Stimulated activated naive CD4-positive, alpha-beta T cell treated with Interleukin-2 at 50 U/mL for 16 hours (primary cell): ENCODE data around the gene PALMD.

Source experiments
- DNase-seq: peaks from one replicate; lab custom pipeline; 2025; lab: John Stamatoyannopoulos, UW

The PALMD gene

GRCh38 chr1:99697580-99697979, 51.7 kb downstream of the PALMD start:
- no peak for DNase-seq

GRCh38 chr1:99700020-99700419, 54.1 kb downstream of the PALMD start:
- no peak for DNase-seq

GRCh38 chr1:99702221-99702620, 56.3 kb downstream of the PALMD start:
- DNase-seq = no peak

- no peak for DNase-seq
Measured at GRCh38 chr1:99704356-99704816, 58.5 kb downstream of the PALMD start.

GRCh38 chr1:99705385-99705784, 59.5 kb downstream of the PALMD start:
- no peak for DNase-seq

- DNase-seq = peak; percentile 11
Measured at GRCh38 chr1:99707535-99708142, 61.7 kb downstream of the PALMD start.

- no peak for DNase-seq
Measured at GRCh38 chr1:99710994-99711393, 65.1 kb downstream of the PALMD start.

GRCh38 chr1:99713006-99713405, 67.1 kb downstream of the PALMD start:
- DNase-seq = no peak

- DNase-seq = no peak
Measured at GRCh38 chr1:99717005-99717404, 71.1 kb downstream of the PALMD start.

GRCh38 chr1:99723251-99723650, 77.3 kb downstream of the PALMD start:
- no peak for DNase-seq

GRCh38 chr1:99725996-99726395, 80.1 kb downstream of the PALMD start:
- DNase-seq = no peak

GRCh38 chr1:99726407-99726806, 80.5 kb downstream of the PALMD start:
- no peak for DNase-seq

GRCh38 chr1:99726818-99727217, 80.9 kb downstream of the PALMD start:
- no peak for DNase-seq

- DNase-seq = no peak
Measured at GRCh38 chr1:99727575-99728185, 81.8 kb downstream of the PALMD start.

GRCh38 chr1:99728494-99729235, 82.8 kb downstream of the PALMD start:
- DNase-seq = no peak

GRCh38 chr1:99731384-99731783, 85.5 kb downstream of the PALMD start:
- DNase-seq = no peak

- no peak for DNase-seq
Measured at GRCh38 chr1:99735852-99736251, 89.9 kb downstream of the PALMD start.

GRCh38 chr1:99737016-99737415, 91.1 kb downstream of the PALMD start:
- DNase-seq = no peak

- no peak for DNase-seq
Measured at GRCh38 chr1:99738858-99739465, 93.0 kb downstream of the PALMD start.

- DNase-seq = no peak
Measured at GRCh38 chr1:99740141-99740540, 94.2 kb downstream of the PALMD start.
